Peyer's patch (tissue), 4 donors: ENCODE data around the gene IMMP2L.

Experiments used
- CTCF ChIP-seq, 6 experiments: fragments of 450-650 bp in 4 of 6; fragments of 200-600 bp in 2 of 6; sonication (generic) in 1 of 6; IDR thresholded peaks; one replicate each; pipeline ENCODE4 v1.5.1; 2017 to 2019; ENCODE audit warnings: antibody characterized with exemption in 6 of 6, mild to moderate bottlenecking in 3 of 6, moderate library complexity in 1 of 6
- POLR2A ChIP-seq, 2 donors: fragments of 450-650 bp; IDR thresholded peaks; one replicate each; pipeline ENCODE4 v1.5.1; 2017; ENCODE audit warnings: antibody characterized with exemption in 2 of 2, mild to moderate bottlenecking in 2 of 2, moderate library complexity in 2 of 2

- no peak for TF ChIP-seq CTCF (IDR thresholded peaks at IDR 0.05)
- no peak for TF ChIP-seq POLR2A (IDR thresholded peaks at IDR 0.05)
Measured at GRCh38 chr7:111059833-111060232, 502.5 kb downstream of the IMMP2L start.
